Measurements from ENCODE around the gene LRP3.
A peak's percentile ranks its signal among the peaks of the same experiment; 100 is the strongest.

Gene LRP3

DNA sequence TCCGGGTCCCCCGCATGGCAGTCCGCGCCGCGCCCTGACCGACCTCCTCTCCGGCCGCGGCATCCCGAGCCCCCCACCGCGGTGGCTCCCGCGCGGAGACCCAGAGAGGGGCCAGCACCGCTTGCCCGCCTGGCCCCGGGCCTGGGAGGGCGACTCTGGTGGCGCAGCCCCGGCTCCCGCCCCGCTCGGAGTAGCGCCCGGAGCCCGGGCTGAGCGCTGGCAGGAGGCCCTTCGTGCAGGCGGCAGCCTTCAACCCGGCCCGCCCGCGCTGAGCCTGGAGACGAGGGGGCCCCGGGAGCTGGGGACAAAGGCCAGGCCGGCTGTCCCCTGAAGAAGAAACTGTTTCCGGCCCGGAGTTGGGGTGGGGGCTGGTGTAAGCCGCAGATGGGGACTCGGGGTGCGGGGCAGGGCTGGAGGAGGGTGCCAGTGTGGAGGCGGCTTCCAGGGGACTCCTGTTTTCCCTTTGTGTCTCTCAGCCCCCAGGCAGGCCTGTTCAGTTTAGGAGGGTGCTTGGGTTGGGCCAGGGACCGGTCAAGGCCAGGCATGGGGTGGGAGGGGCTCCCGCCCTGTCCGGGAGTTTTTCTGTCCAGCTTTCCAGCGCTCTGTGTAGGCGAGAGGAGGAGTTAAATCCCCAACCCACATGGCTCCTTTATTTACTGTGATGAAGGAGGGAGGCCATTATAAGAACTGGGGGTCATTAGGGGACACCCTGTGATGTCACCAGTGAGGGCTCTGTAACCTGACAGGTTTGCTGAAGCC lies 935 bp downstream of the LRP3 start:
- CTCF ChIA-PET: interaction anchor here (2.2 kb wide), 1 partner anchor 11 kb away, joined by 8 read pairs; no protein-coding TSS in a partner anchor
- TF ChIP-seq LEF1 (IDR thresholded peaks at IDR 0.05; ENCODE audit: borderline replicate concordance) (no peak), ELF4 (IDR thresholded peaks at IDR 0.05) (no peak), ZNF384 (IDR thresholded peaks at IDR 0.05) (no peak), FOXK2 (IDR thresholded peaks at IDR 0.05) (no peak), FOXA1 (IDR thresholded peaks at IDR 0.05) (no peak), L3MBTL2 (conservative IDR thresholded peaks at IDR 0.05) (no peak), ARNT (IDR thresholded peaks at IDR 0.05) (no peak), CTBP1 (IDR thresholded peaks at IDR 0.05; ENCODE audit: borderline replicate concordance) (no peak), NFRKB (IDR thresholded peaks at IDR 0.05) (no peak), FOXM1 (IDR thresholded peaks at IDR 0.05; ENCODE audit: borderline replicate concordance) (no peak), SUZ12 (IDR thresholded peaks at IDR 0.05) (no peak), SP1 (IDR thresholded peaks at IDR 0.05) (no peak), BHLHE40 (IDR thresholded peaks at IDR 0.05; ENCODE audit: borderline replicate concordance) (no peak), TARDBP (IDR thresholded peaks at IDR 0.05) (no peak), HDGF (IDR thresholded peaks at IDR 0.05; ENCODE audit: borderline replicate concordance) (no peak)
- TF ChIP-seq, protein P1, sequence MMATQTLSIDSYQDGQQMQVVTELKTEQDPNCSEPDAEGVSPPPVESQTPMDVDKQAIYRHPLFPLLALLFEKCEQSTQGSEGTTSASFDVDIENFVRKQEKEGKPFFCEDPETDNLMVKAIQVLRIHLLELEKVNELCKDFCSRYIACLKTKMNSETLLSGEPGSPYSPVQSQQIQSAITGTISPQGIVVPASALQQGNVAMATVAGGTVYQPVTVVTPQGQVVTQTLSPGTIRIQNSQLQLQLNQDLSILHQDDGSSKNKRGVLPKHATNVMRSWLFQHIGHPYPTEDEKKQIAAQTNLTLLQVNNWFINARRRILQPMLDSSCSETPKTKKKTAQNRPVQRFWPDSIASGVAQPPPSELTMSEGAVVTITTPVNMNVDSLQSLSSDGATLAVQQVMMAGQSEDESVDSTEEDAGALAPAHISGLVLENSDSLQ (IDR thresholded peaks at IDR 0.05): no peak
- POLR2A ChIA-PET: interaction anchor here (1.3 to 2.0 kb wide), 2 partner anchors 14 to 18 kb away, joined by 4 to 9 read pairs; no protein-coding TSS in a partner anchor
- peak; percentile 40 for DNase-seq (ENCODE audit: extremely low spot score)

DNA sequence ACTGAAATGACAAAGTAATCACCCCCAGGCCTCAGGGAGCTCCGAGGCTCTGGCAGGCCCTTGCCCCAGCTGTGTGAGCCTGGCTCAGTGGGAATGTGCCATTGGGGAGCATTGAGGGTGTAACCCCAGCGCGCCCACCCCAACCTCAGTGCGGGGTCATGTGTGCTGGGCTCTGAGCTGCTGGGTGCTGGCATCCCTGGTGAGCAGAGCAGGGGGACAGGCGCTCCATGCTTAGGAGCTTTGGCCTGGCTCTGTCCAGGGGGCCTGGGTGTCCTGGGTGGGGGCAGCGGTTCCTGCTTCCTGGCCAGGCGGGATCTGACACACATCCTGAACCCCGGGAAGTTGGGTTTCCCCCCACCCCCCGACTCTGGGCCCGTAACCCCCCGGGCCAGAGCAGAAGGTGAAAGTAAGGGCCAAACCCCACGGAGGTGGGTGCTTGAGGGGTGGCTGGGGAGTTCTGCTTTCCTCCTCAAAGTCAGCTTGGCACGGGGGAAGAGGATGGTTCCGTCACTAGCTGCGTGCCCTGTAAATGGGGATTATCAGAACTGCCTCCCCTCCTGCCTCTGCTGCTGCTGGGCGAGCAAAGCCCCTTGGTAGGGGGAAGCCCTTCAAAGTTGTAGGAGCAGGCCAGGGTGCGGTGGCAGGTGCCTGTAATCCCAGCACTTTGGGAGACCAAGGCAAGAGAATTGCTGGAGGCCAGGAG lies 1.7 kb downstream of the LRP3 start:
- no peak for DNase-seq (ENCODE audit: extremely low spot score)
- POLR2A ChIA-PET: interaction anchor here (1.3 to 2.0 kb wide), 2 partner anchors 13 to 19 kb away, joined by 4 to 9 read pairs; no protein-coding TSS in a partner anchor
- CTCF ChIA-PET: interaction anchor here (2.2 kb wide), 1 partner anchor 12 kb away, joined by 8 read pairs; no protein-coding TSS in a partner anchor
- no peak for TF ChIP-seq LEF1 (IDR thresholded peaks at IDR 0.05; ENCODE audit: borderline replicate concordance)
- no peak for TF ChIP-seq SUZ12 (IDR thresholded peaks at IDR 0.05)
- TF ChIP-seq ELF4 (IDR thresholded peaks at IDR 0.05): no peak
- TF ChIP-seq NFRKB (IDR thresholded peaks at IDR 0.05): no peak
- TF ChIP-seq BHLHE40 (IDR thresholded peaks at IDR 0.05; ENCODE audit: borderline replicate concordance): no peak
- TF ChIP-seq FOXA1 (IDR thresholded peaks at IDR 0.05): no peak
- no peak for TF ChIP-seq ARNT (IDR thresholded peaks at IDR 0.05)
- TF ChIP-seq ZNF384 (IDR thresholded peaks at IDR 0.05): no peak
- no peak for TF ChIP-seq FOXK2 (IDR thresholded peaks at IDR 0.05)
- TF ChIP-seq CTBP1 (IDR thresholded peaks at IDR 0.05; ENCODE audit: borderline replicate concordance): no peak
- no peak for TF ChIP-seq HDGF (IDR thresholded peaks at IDR 0.05; ENCODE audit: borderline replicate concordance)
- no peak for TF ChIP-seq TARDBP (IDR thresholded peaks at IDR 0.05)
- no peak for TF ChIP-seq FOXM1 (IDR thresholded peaks at IDR 0.05; ENCODE audit: borderline replicate concordance)
- no peak for TF ChIP-seq L3MBTL2 (conservative IDR thresholded peaks at IDR 0.05)
- TF ChIP-seq SP1 (IDR thresholded peaks at IDR 0.05): no peak
- TF ChIP-seq, protein P1 (IDR thresholded peaks at IDR 0.05): no peak

DNA sequence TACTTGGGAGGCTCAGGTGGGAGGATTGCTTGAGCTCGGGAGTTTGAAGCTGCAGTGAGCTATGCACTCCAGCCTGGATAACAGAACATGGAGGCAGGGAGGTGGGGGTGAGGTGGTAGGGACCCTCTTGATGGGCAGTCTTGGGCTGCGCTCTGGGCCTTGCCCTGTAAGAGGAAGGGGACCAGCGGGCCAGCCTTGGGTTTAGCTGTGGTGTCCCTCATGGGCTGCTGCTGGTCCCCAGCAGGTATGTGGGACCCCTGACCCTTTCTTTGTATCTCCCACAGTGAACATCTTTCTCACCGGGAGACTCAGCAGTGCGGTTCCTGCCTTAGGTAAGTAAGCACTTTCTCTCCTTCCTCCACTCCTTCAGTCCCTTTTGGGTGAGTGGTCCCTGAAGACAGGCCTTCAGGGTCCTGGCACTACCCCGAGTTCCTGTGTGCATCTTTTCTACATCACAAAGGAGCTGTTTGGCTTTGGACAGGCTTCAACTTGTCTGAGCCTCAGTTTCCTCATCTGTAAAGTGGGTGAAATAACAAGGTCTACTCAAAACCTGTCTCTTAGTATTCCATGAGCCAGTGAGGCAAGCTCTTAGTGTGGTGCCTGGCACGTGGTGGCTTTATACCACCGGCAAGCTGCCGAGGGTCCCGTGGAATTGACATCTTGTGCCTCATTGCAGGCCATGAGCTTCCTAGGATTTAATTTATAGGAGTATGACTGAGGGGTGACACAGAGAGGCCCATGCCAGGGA lies 2.5 kb downstream of the LRP3 start:
- TF ChIP-seq FOXK2 (IDR thresholded peaks at IDR 0.05) (no peak), FOXM1 (IDR thresholded peaks at IDR 0.05; ENCODE audit: borderline replicate concordance) (no peak), SUZ12 (IDR thresholded peaks at IDR 0.05) (no peak), FOXA1 (IDR thresholded peaks at IDR 0.05) (no peak)
- CTCF ChIA-PET: interaction anchor here (0.6 to 1.2 kb wide), 2 partner anchors 12 to 209 kb away, joined by 4 read pairs; no protein-coding TSS in a partner anchor
- no peak for DNase-seq (ENCODE audit: extremely low spot score)
- POLR2A ChIA-PET: interaction anchor here (0.7 to 2.0 kb wide), 2 partner anchors 11 to 20 kb away, joined by 3 to 9 read pairs; no protein-coding TSS in a partner anchor

DNA sequence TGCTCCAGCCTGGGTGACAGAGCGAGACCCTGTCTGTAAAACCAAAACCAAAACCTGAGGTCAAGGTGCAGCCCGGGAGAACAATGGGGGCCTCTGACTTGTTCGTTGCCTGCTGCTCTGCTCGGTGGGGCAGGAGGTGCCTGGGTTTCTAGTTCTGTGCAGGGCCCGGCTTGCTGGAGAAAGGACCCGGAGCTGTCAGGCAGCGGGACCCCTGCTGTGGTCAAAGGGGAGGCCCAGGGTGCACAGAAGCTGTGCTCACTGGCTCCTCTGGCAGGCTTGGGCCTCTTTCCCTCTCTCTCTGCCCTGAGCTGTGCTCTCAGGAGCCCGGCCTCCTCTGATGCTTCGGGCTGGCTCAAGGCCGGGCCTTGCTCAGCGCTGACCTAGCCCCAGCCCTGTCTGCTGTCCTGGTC lies 3.5 kb downstream of the LRP3 start:
- ChIA-PET POLR2A (interaction anchor here (1.2 kb wide), 1 partner anchor 21 kb away, joined by 3 read pairs; no protein-coding TSS in a partner anchor), CTCF (interaction anchor here (0.6 to 1.2 kb wide), 2 partner anchors 13 to 234 kb away, joined by 3 to 4 read pairs; no protein-coding TSS in a partner anchor)
- no peak for DNase-seq (ENCODE audit: extremely low spot score)
- TF ChIP-seq LEF1 (IDR thresholded peaks at IDR 0.05; ENCODE audit: borderline replicate concordance): no peak
- TF ChIP-seq FOXM1 (IDR thresholded peaks at IDR 0.05; ENCODE audit: borderline replicate concordance): no peak
- no peak for TF ChIP-seq TARDBP (IDR thresholded peaks at IDR 0.05)

DNA sequence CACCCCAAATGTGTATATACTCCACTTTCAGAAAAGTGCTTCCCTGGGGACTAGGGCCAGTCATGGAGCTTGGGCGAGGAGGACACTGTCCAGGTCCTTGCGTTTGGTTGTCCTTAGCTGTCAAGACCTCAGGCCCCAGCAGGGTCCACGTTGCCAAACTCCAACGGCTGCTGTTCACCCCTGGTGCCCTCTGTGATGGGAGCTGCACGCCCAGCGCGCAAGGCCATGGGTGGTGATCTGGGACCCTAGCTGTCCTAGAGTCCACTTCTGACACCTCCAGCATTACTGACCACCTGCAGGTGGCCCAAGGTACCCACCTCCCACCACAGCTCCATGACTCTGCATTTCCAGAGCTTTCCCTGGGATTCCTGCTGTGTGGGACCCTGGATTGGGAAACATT lies 4.0 kb downstream of the LRP3 start:
- ChIA-PET POLR2A (interaction anchor here (1.2 kb wide), 1 partner anchor 21 kb away, joined by 3 read pairs; no protein-coding TSS in a partner anchor), CTCF (no interaction called here)
- TF ChIP-seq CTBP1 (IDR thresholded peaks at IDR 0.05; ENCODE audit: borderline replicate concordance) (no peak), FOXM1 (IDR thresholded peaks at IDR 0.05; ENCODE audit: borderline replicate concordance) (no peak), ZNF384 (IDR thresholded peaks at IDR 0.05) (no peak), NFRKB (IDR thresholded peaks at IDR 0.05) (no peak), ARNT (IDR thresholded peaks at IDR 0.05) (no peak), FOXK2 (IDR thresholded peaks at IDR 0.05) (no peak), FOXA1 (IDR thresholded peaks at IDR 0.05) (no peak), L3MBTL2 (conservative IDR thresholded peaks at IDR 0.05) (no peak), SUZ12 (IDR thresholded peaks at IDR 0.05) (no peak), HDGF (IDR thresholded peaks at IDR 0.05; ENCODE audit: borderline replicate concordance) (no peak), BHLHE40 (IDR thresholded peaks at IDR 0.05; ENCODE audit: borderline replicate concordance) (no peak), TARDBP (IDR thresholded peaks at IDR 0.05) (no peak)
- TF ChIP-seq, protein P1 (IDR thresholded peaks at IDR 0.05): no peak
- no peak for DNase-seq (ENCODE audit: extremely low spot score)

Data from HEK293T (cell line).